Thyroid gland (tissue), 4 donors: ENCODE results near the gene EIF6. TPM values are rescaled to one million over a fixed set of nuclear protein-coding genes. Genes with fewer than 3 reads are reported as not detected.
"Not testable (repeated sequence)": the region's sequence is repeated elsewhere in the genome, so short reads cannot be mapped to it uniquely, and the experiment has no call there.

ENCODE experiments used
- DNase-seq, 2 donors: peaks; one replicate each; pipeline ENCODE4 v3.0.0-alpha.2; 2019
- H3K27ac ChIP-seq, 3 donors: fragments of 200-600 bp; sonication (generic); 1 replicate in 2 of 3; 2 replicates in 1 of 3; pipeline ENCODE4 v1.5.1; 2016 to 2019; ENCODE audit warnings: mild to moderate bottlenecking in 1 of 3, moderate library complexity in 1 of 3
- H3K27me3 ChIP-seq: fragments of 200-600 bp; sonication (generic); one replicate; pipeline ENCODE4 v1.5.1; 2019
- H3K36me3 ChIP-seq, 2 donors: fragments of 200-600 bp; sonication (generic); one replicate each; pipeline ENCODE4 v1.5.1; 2016 to 2019
- H3K4me1 ChIP-seq, 2 donors: fragments of 200-600 bp; sonication (generic); one replicate each; pipeline ENCODE4 v1.5.1; 2017 to 2019
- H3K4me3 ChIP-seq, 3 donors: fragments of 200-600 bp; sonication (generic); replicated peaks in 1 of 3; 1 replicate in 2 of 3; 2 replicates in 1 of 3; pipeline ENCODE4 v1.5.1; 2016; ENCODE audit warnings: mild to moderate bottlenecking in 1 of 3
- H3K9me3 ChIP-seq: fragments of 200-600 bp; sonication (generic); one replicate; pipeline ENCODE4 v1.5.1; 2017
- CTCF ChIP-seq, 6 experiments: fragments of 200-600 bp in 3 of 6; fragments of 450-650 bp in 3 of 6; sonication (generic) in 3 of 6; IDR thresholded peaks; one replicate each; pipeline ENCODE4 v1.5.1; 2016 to 2019; ENCODE audit warnings: antibody characterized with exemption in 6 of 6, mild to moderate bottlenecking in 2 of 6, inconsistent platforms in 1 of 6, moderate library complexity in 1 of 6
- POLR2A ChIP-seq, 2 donors: fragments of 450-650 bp; IDR thresholded peaks; one replicate each; pipeline ENCODE4 v1.6.1; 2017; ENCODE audit warnings: antibody characterized with exemption in 2 of 2, mild to moderate bottlenecking in 2 of 2, moderate library complexity in 1 of 2
- WGBS, 2 donors: methylation state at CpG; one replicate each; pipeline ENCODE4 v1.1.5; 2017; 5-methylcytosine and 5-hydroxymethylcytosine counted together
- intact Hi-C: fragments of 100-400 bp; cut with DNase I; formaldehyde crosslinking; loops from one replicate; pipeline ENCODE4 v1.15.1; 2023
- total RNA-seq, 4 donors: library from RNA; depleted of rRNA; stranded (reverse); fragments of >200 nt; gene quantifications; one replicate each; pipeline ENCODE4 v1.2.3, GENCODE V29; 2016

EIF6 gene
- total RNA-seq, 4 donors from 2014 or later, result 30.3 to 94.2 (median 65.7) TPM

- no peak overlapping the region for H3K4me3 ChIP-seq
- 90 to 95% methylated on average over 16 of the region's 16 CpGs for WGBS, 2 donors
- DNase-seq, result no peak
- H3K27ac ChIP-seq, result no peak overlapping the region
- H3K4me1 ChIP-seq, result peaks cover 19 to 24% of the 10 kb centered on the region in 2 donors
- peaks cover 7 to 14% of the 10 kb centered on the region in 2 donors for H3K36me3 ChIP-seq
- no peaks in the 10 kb centered on the region for H3K9me3 ChIP-seq
- no peaks in the 10 kb centered on the region for H3K27me3 ChIP-seq
- intact Hi-C loops, result loop anchor here (5.0 kb wide), 1 partner anchor 120 kb away; the partner anchor contains the start of gene EDEM2
- TF ChIP-seq POLR2A (IDR thresholded peaks at IDR 0.05) (no peak), CTCF (IDR thresholded peaks at IDR 0.05) (no peak)
Observed at GRCh38 chr20:35267092-35267491, 17.5 kb downstream of the EIF6 start.

GRCh38 chr20:35264755-35265154 lies 19.8 kb downstream of the EIF6 start:
- intact Hi-C loops, result loop anchor here (5.0 kb wide), 1 partner anchor 117 kb away; the partner anchor contains the start of gene EDEM2
- TF ChIP-seq CTCF (IDR thresholded peaks at IDR 0.05) (no peak), POLR2A (IDR thresholded peaks at IDR 0.05) (no peak)
- H3K27ac ChIP-seq, result peak overlapping the region in 2 of 3 donors; percentile 24 to 64
- H3K4me3 ChIP-seq, result no peak overlapping the region
- no peaks in the 10 kb centered on the region for H3K27me3 ChIP-seq
- WGBS, 2 donors, result 56 to 88% methylated on average over 1 of the region's 1 CpG
- peaks cover 0 to 8% of the 10 kb centered on the region in 2 donors for H3K36me3 ChIP-seq
- no peaks in the 10 kb centered on the region for H3K9me3 ChIP-seq
- peaks cover 19 to 24% of the 10 kb centered on the region in 2 donors for H3K4me1 ChIP-seq
- no peak for DNase-seq

GRCh38 chr20:35263532-35264341 lies 20.8 kb downstream of the EIF6 start:
- no peak overlapping the region for H3K4me3 ChIP-seq
- peak; percentile 68 to 85 for DNase-seq
- 55 to 57% methylated on average over 13 of the region's 17 CpGs for WGBS, 2 donors
- no peaks in the 10 kb centered on the region for H3K27me3 ChIP-seq
- TF ChIP-seq POLR2A (IDR thresholded peaks at IDR 0.05) (peak in 1 of 2 donors; percentile 13), CTCF (IDR thresholded peaks at IDR 0.05) (no peak)
- H3K9me3 ChIP-seq, result no peaks in the 10 kb centered on the region
- peaks cover 0 to 8% of the 10 kb centered on the region in 2 donors for H3K36me3 ChIP-seq
- peaks cover 16 to 17% of the 10 kb centered on the region in 2 donors for H3K4me1 ChIP-seq
- intact Hi-C loops, result no loop called here
- H3K27ac ChIP-seq, result peak overlapping the region; percentile 87 to 97 (median 93)

GRCh38 chr20:35262731-35263531 lies 21.6 kb downstream of the EIF6 start:
- H3K36me3 ChIP-seq, H3K27me3 ChIP-seq, intact Hi-C loops, H3K9me3 ChIP-seq, H3K4me3 ChIP-seq: not testable (repeated sequence)
- TF ChIP-seq CTCF (IDR thresholded peaks at IDR 0.05), result peak in 2 of 6 experiments; percentile 14 to 33
- peak in 1 of 2 donors; percentile 26 for TF ChIP-seq POLR2A (IDR thresholded peaks at IDR 0.05)
- H3K27ac ChIP-seq, result peak overlapping the region; percentile 87 to 97 (median 93)
- DNase-seq, result peak; percentile 77 to 89
- peaks cover 16 to 17% of the 10 kb centered on the region in 2 donors for H3K4me1 ChIP-seq
- 40 to 41% methylated on average over 5 of the region's 8 CpGs for WGBS, 2 donors

- H3K4me3 ChIP-seq, H3K9me3 ChIP-seq, H3K27me3 ChIP-seq, H3K36me3 ChIP-seq, intact Hi-C loops, DNase-seq: not testable (repeated sequence)
- WGBS, 2 donors, result 74 to 81% methylated on average over 7 to 9 of the region's 10 CpGs
- H3K27ac ChIP-seq, result peak overlapping the region in 2 of 3 donors; percentile 50 to 57
- H3K4me1 ChIP-seq, result peaks cover 21 to 22% of the 10 kb centered on the region in 2 donors
Observed at GRCh38 chr20:35262321-35262720, 22.3 kb downstream of the EIF6 start.
